IMR-90 (cell line): ENCODE data around the gene BEGAIN. TPM values are rescaled to one million over a fixed set of nuclear protein-coding genes. Genes with fewer than 3 reads are reported as not detected.

ENCODE experiments used
- ATAC-seq: fragments of 200-7000 bp; cut with Tn5 transposase; 2 replicates; pipeline ENCODE4 v1.9.1; 2020; ENCODE audit warnings: low read depth, mild to moderate bottlenecking, moderate library complexity
- BruUV-seq: library from RNA; stranded (reverse); fragments of 400-500 nt; replicated peaks from 2 replicates; lab custom pipeline; 2021; lab: Mats Ljungman, UMichigan
- CTCF ChIA-PET: fragments of 300-600 bp; formaldehyde crosslinking; extraction: SDS; loops from one replicate; lab custom pipeline; 2021; ENCODE audit warnings: antibody characterized with exemption; lab: Yijun Ruan, JAX
- POLR2A ChIA-PET: fragments of 300-600 bp; sonication (Branson Sonifier 250); formaldehyde crosslinking; loops from one replicate; lab custom pipeline; 2022; ENCODE audit warnings: antibody characterized with exemption; ENCODE audit not compliant: unreplicated experiment; lab: Charles Lee
- DNase-seq: peaks from one replicate; pipeline ENCODE4 v3.0.0; 2013
- H2AFZ ChIP-seq: replicated peaks from 2 replicates; pipeline ENCODE3; 2013; ENCODE audit warnings: low read length, mild to moderate bottlenecking; ENCODE audit not compliant: poor library complexity
- H2AK5ac ChIP-seq: 2 replicates; pipeline ENCODE4 v1.6.1; 2013; ENCODE audit warnings: low read depth, low read length, inconsistent platforms
- H2AK9ac ChIP-seq: replicated peaks from 2 replicates; pipeline ENCODE3; 2013; ENCODE audit warnings: mild to moderate bottlenecking, low read depth, low read length, moderate library complexity; ENCODE audit not compliant: poor library complexity
- H2BK120ac ChIP-seq: 2 replicates; pipeline ENCODE4 v1.6.1; 2013; ENCODE audit warnings: low read depth, low read length, inconsistent platforms
- H2BK15ac ChIP-seq: 3 replicates; pipeline ENCODE4 v1.6.1; 2013; ENCODE audit warnings: low read depth, low read length, inconsistent platforms
- H2BK20ac ChIP-seq: 2 replicates; pipeline ENCODE4 v1.6.1; 2013; ENCODE audit warnings: low read depth, mild to moderate bottlenecking, inconsistent platforms, low read length, moderate library complexity
- H2BK5ac ChIP-seq: 2 replicates; pipeline ENCODE4 v1.6.1; 2013; ENCODE audit warnings: mild to moderate bottlenecking, low read depth, low read length, inconsistent platforms; ENCODE audit not compliant: poor library complexity, severe bottlenecking
- H3K14ac ChIP-seq: replicated peaks from 2 replicates; pipeline ENCODE4 v1.6.1; 2013; ENCODE audit warnings: low read depth, low read length, inconsistent platforms
- H3K18ac ChIP-seq: 2 replicates; pipeline ENCODE4 v1.6.1; 2013; ENCODE audit warnings: low read depth, low read length, control low read depth
- H3K23ac ChIP-seq: 2 replicates; pipeline ENCODE4 v1.6.1; 2013; ENCODE audit warnings: low read depth, low read length, inconsistent platforms
- H3K27ac ChIP-seq: 2 replicates; pipeline ENCODE4 v1.5.1; 2013; ENCODE audit warnings: mild to moderate bottlenecking, control low read depth, low read length; ENCODE audit not compliant: insufficient read depth
- H3K27me3 ChIP-seq: 2 replicates; pipeline ENCODE4 v1.6.1; 2013; ENCODE audit warnings: low read length; ENCODE audit not compliant: control insufficient read depth, insufficient read depth
- H3K36me3 ChIP-seq: 2 replicates; pipeline ENCODE4 v1.6.1; 2013; ENCODE audit warnings: low read length, mixed read lengths; ENCODE audit not compliant: control insufficient read depth, insufficient read depth
- H3K4ac ChIP-seq: 2 replicates; pipeline ENCODE4 v1.6.1; 2013; ENCODE audit warnings: low read depth, low read length, inconsistent platforms
- H3K4me1 ChIP-seq: 2 replicates; pipeline ENCODE4 v1.6.1; 2013; ENCODE audit warnings: low read length, mixed read lengths; ENCODE audit not compliant: control insufficient read depth, insufficient read depth
- H3K4me2 ChIP-seq: 2 replicates; pipeline ENCODE4 v1.6.1; 2013; ENCODE audit warnings: low read depth, mild to moderate bottlenecking, control low read depth, low read length, moderate library complexity
- H3K4me3 ChIP-seq: 2 replicates; pipeline ENCODE4 v1.5.1; 2013; ENCODE audit warnings: low read depth, mild to moderate bottlenecking, control low read depth, low read length, moderate library complexity; ENCODE audit not compliant: insufficient read depth
- H3K56ac ChIP-seq: 2 replicates; pipeline ENCODE4 v1.6.1; 2013; ENCODE audit warnings: low read length, inconsistent platforms; ENCODE audit not compliant: insufficient read depth; ENCODE audit errors: extremely low read depth
- H3K79me1 ChIP-seq, 2 experiments: 2 replicates each; pipeline ENCODE4 v1.6.1; 2013; ENCODE audit warnings: low read length in 2 of 2, inconsistent platforms in 1 of 2, low read depth in 1 of 2
- H3K9ac ChIP-seq: 2 replicates; pipeline ENCODE4 v1.6.1; 2013; ENCODE audit warnings: low read depth, low read length, control low read depth
- H3K9me1 ChIP-seq: 2 replicates; pipeline ENCODE4 v1.6.1; 2013; ENCODE audit warnings: low read length, inconsistent platforms; ENCODE audit not compliant: insufficient read depth
- H3K9me3 ChIP-seq: 2 replicates; pipeline ENCODE4 v1.6.1; 2013; ENCODE audit warnings: low read length; ENCODE audit not compliant: control insufficient read depth, insufficient read depth
- H4K20me1 ChIP-seq: 2 replicates; pipeline ENCODE4 v1.6.1; 2013; ENCODE audit warnings: low read length, inconsistent platforms; ENCODE audit not compliant: insufficient read depth
- H4K5ac ChIP-seq: 2 replicates; pipeline ENCODE4 v1.6.1; 2013; ENCODE audit warnings: mild to moderate bottlenecking, low read depth, low read length, control low read depth
- H4K8ac ChIP-seq, 2 experiments: 2 replicates each; pipeline ENCODE4 v1.6.1; 2013; ENCODE audit warnings: low read depth in 2 of 2, low read length in 2 of 2, control low read depth in 1 of 2, inconsistent platforms in 1 of 2
- H4K91ac ChIP-seq: 2 replicates; pipeline ENCODE4 v1.6.1; 2013; ENCODE audit warnings: low read depth, low read length, inconsistent platforms; ENCODE audit not compliant: insufficient read depth
- BHLHE40 ChIP-seq: fragments of 150-350 bp; IDR thresholded peaks from 2 replicates; pipeline ENCODE4 v1.6.1; 2016; ENCODE audit warnings: mild to moderate bottlenecking, low read depth, low read length
- CEBPB ChIP-seq: IDR thresholded peaks from 2 replicates; pipeline ENCODE4 v1.6.1; 2012; ENCODE audit warnings: low read depth, low read length, improper control_type of control experiment
- CHD1 ChIP-seq: IDR thresholded peaks from 2 replicates; pipeline ENCODE4 v1.6.1; 2012; ENCODE audit warnings: low read depth, low read length, improper control_type of control experiment
- ELK1 ChIP-seq: fragments of 150-350 bp; IDR thresholded peaks from 2 replicates; pipeline ENCODE4 v1.6.1; 2016; ENCODE audit warnings: low read depth, mild to moderate bottlenecking, low read length, moderate library complexity, borderline replicate concordance
- MAFK ChIP-seq: IDR thresholded peaks from 2 replicates; pipeline ENCODE4 v1.6.1; 2012; ENCODE audit warnings: low read depth, low read length, improper control_type of control experiment
- MAZ ChIP-seq: IDR thresholded peaks from 2 replicates; pipeline ENCODE4 v1.6.1; 2012; ENCODE audit warnings: low read depth, mild to moderate bottlenecking, low read length, improper control_type of control experiment, moderate library complexity, borderline replicate concordance
- MXI1 ChIP-seq: IDR thresholded peaks from 2 replicates; pipeline ENCODE4 v1.6.1; 2012; ENCODE audit warnings: low read depth, mild to moderate bottlenecking, low read length, moderate library complexity, borderline replicate concordance
- NFE2L2 ChIP-seq: fragments of 150-350 bp; IDR thresholded peaks from 2 replicates; pipeline ENCODE4 v1.6.1; 2016; ENCODE audit warnings: low read depth, mild to moderate bottlenecking, low read length
- POLR2A ChIP-seq: IDR thresholded peaks from 2 replicates; pipeline ENCODE4 v1.6.1; 2012; ENCODE audit warnings: mild to moderate bottlenecking, low read depth, low read length
- RAD21 ChIP-seq: IDR thresholded peaks from 2 replicates; pipeline ENCODE4 v1.6.1; 2012; ENCODE audit warnings: low read length, improper control_type of control experiment
- RCOR1 ChIP-seq: IDR thresholded peaks from 2 replicates; pipeline ENCODE4 v1.6.1; 2012; ENCODE audit warnings: mild to moderate bottlenecking, low read length, improper control_type of control experiment; ENCODE audit not compliant: insufficient replicate concordance
- RFX5 ChIP-seq: IDR thresholded peaks from 2 replicates; pipeline ENCODE4 v1.8.0; 2012; ENCODE audit warnings: low read depth, mild to moderate bottlenecking, low read length, moderate library complexity
- SMC3 ChIP-seq: fragments of 150-350 bp; IDR thresholded peaks from 2 replicates; pipeline ENCODE4 v1.6.1; 2016; ENCODE audit warnings: low read depth, mild to moderate bottlenecking, antibody characterized with exemption, low read length, moderate library complexity
- WGBS, 2 experiments: methylation state at CpG; one replicate each; pipeline versions ENCODE4 v1.1.5 to v1.1.7; 2013; ENCODE audit warnings: missing lambda C conversion rate in 2 of 2; ENCODE audit not compliant: insufficient read length in 1 of 2; ENCODE audit errors: extremely low coverage in 2 of 2; 5-methylcytosine and 5-hydroxymethylcytosine counted together
- dilution Hi-C: fragments of 300-500 bp; cut with HindIII; formaldehyde crosslinking; loops from one replicate; pipeline ENCODE4 v1.14.3; 2018; ENCODE audit warnings: low sequenced_read_pairs; ENCODE audit not compliant: unreplicated experiment
- in situ Hi-C: fragments of 300-500 bp; cut with MboI; formaldehyde crosslinking; loops from 3 replicates; pipeline ENCODE4 v1.14.3; 2019; ENCODE audit warnings: low sequenced_read_pairs, inconsistent platforms, mixed read lengths
- intact Hi-C: fragments of 100-400 bp; cut with micrococcal nuclease; formaldehyde crosslinking; loops from 2 replicates; pipeline ENCODE4 v1.10.0; 2022
- polyA plus RNA-seq, 3 experiments: library from polyadenylated mRNA; depleted of rRNA; stranded (reverse); fragments of >200 nt; gene quantifications; 2 replicates each; pipeline ENCODE4 v1.2.3, GENCODE V29; 2012; ENCODE audit warnings: low replicate concordance in 1 of 3
- total RNA-seq: library from RNA; depleted of rRNA; stranded (reverse); fragments of >200 nt; gene quantifications from 2 replicates; pipeline ENCODE4 v1.2.3, GENCODE V29; 2012
- TF ChIP-seq, protein P1 (sequence below): fragments of 150-350 bp; IDR thresholded peaks from 2 replicates; pipeline ENCODE4 v1.6.1; 2017; ENCODE audit warnings: mild to moderate bottlenecking, antibody characterized with exemption, low read length, low read depth
- TF ChIP-seq, protein P2 (sequence below): conservative IDR thresholded peaks from 2 replicates; pipeline ENCODE4 v1.5.1; 2012; ENCODE audit warnings: mild to moderate bottlenecking, low read depth, low read length, improper control_type of control experiment

Gene BEGAIN
- total and polyA plus RNA-seq, 2 of the 4 experiments (the other 2 are of a cell fraction) = 0.18 to 0.99 TPM

DNA sequence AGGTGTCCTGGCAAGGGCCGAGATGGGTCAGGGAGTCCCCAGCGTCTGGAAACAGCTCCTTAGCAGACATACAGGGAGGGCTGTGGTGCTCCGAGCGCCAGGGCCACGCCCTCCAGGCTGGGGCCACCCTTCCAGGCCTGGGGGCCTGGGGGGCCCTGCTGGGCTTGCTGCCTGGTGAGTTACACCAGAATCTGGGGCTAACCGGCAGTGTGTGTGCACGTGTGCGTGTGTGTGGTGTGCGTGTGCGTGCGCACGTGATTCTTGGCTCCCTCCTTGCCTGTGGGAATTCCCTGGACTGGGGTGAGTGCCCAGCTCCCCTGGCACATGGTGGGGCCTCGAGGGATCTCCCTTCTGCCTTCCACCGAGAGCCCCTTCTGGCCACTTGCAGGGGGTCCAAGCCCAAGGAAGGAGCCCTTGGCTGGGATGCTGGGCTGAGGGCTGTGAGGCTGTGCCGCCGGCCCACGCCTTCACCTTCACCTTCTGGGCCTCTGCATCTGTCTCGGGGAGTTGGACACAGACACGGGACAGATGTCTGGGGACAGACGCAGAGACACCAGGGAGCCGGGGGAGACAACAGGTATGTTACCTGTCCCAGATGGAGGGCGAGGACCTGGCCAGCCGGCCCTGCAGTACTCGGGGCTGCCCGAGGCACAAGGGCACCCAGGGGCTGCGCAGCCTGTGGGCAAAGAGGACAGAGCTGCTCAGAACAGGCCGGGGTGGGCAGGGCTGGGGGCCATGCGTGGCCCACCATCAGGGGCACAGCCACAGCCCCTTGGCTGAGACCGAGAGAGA, 37.2 kb downstream of the BEGAIN start:
- no peak overlapping the region for H4K91ac ChIP-seq
- no peak overlapping the region for H4K5ac ChIP-seq
- 0 out of 2 replicates have a peak, but pooled peaks cover 4% of the 10 kb centered on the region for H4K20me1 ChIP-seq
- no peak overlapping the region for H2AK9ac ChIP-seq
- no peak overlapping the region for H2BK120ac ChIP-seq
- no peaks in the 10 kb centered on the region for H3K4me1 ChIP-seq
- no peak overlapping the region for H3K9ac ChIP-seq
- DNase-seq = no peak
- H3K27ac ChIP-seq = no peak overlapping the region
- H3K4me3 ChIP-seq = no peak overlapping the region
- no peak overlapping the region for H2BK5ac ChIP-seq
- H2BK15ac ChIP-seq = no peak overlapping the region
- H3K9me3 ChIP-seq = no peaks in the 10 kb centered on the region
- H2BK20ac ChIP-seq = no peak overlapping the region
- peaks cover 46% of the 10 kb centered on the region for H3K27me3 ChIP-seq
- H3K23ac ChIP-seq = no peak overlapping the region
- H3K56ac ChIP-seq = no peak overlapping the region
- POLR2A ChIA-PET = no interaction called here
- H2AFZ ChIP-seq = no peak overlapping the region
- H4K8ac ChIP-seq = no peak overlapping the region
- in situ Hi-C loops = no loop called here
- CTCF ChIA-PET = no interaction called here
- no peak overlapping the region for H3K14ac ChIP-seq
- H3K79me1 ChIP-seq = no peaks in the 10 kb centered on the region
- no peak overlapping the region for H3K4ac ChIP-seq
- H2AK5ac ChIP-seq = no peak overlapping the region
- no peak overlapping the region for H3K18ac ChIP-seq
- no peaks in the 10 kb centered on the region for H3K9me1 ChIP-seq
- no peak for ATAC-seq
- no TSS peak for BruUV-seq
- 78% methylated on average over 11 of the region's 29 CpGs; no CpG with 5 or more reads in 1 of the 2 experiments for WGBS, 2 experiments
- intact Hi-C loops = no loop called here
- no peak overlapping the region for H3K4me2 ChIP-seq
- no peaks in the 10 kb centered on the region for H3K36me3 ChIP-seq
- dilution Hi-C loops = no loop called here
- TF ChIP-seq ELK1 (no peak), POLR2A (no peak), SMC3 (no peak), RAD21 (no peak), MXI1 (no peak), MAZ (no peak), CEBPB (no peak), BHLHE40 (no peak), NFE2L2 (no peak), RFX5 (no peak), RCOR1 (no peak), MAFK (no peak), CHD1 (no peak)
- TF ChIP-seq, protein P1, sequence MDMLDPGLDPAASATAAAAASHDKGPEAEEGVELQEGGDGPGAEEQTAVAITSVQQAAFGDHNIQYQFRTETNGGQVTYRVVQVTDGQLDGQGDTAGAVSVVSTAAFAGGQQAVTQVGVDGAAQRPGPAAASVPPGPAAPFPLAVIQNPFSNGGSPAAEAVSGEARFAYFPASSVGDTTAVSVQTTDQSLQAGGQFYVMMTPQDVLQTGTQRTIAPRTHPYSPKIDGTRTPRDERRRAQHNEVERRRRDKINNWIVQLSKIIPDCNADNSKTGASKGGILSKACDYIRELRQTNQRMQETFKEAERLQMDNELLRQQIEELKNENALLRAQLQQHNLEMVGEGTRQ = no peak
- TF ChIP-seq, protein P2, sequence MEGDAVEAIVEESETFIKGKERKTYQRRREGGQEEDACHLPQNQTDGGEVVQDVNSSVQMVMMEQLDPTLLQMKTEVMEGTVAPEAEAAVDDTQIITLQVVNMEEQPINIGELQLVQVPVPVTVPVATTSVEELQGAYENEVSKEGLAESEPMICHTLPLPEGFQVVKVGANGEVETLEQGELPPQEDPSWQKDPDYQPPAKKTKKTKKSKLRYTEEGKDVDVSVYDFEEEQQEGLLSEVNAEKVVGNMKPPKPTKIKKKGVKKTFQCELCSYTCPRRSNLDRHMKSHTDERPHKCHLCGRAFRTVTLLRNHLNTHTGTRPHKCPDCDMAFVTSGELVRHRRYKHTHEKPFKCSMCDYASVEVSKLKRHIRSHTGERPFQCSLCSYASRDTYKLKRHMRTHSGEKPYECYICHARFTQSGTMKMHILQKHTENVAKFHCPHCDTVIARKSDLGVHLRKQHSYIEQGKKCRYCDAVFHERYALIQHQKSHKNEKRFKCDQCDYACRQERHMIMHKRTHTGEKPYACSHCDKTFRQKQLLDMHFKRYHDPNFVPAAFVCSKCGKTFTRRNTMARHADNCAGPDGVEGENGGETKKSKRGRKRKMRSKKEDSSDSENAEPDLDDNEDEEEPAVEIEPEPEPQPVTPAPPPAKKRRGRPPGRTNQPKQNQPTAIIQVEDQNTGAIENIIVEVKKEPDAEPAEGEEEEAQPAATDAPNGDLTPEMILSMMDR = no peak
